Right forelimb (tissue), 1 donor: ENCODE results near the gene ZNF438.

Experiments used
- DNase-seq: peaks from one replicate; pipeline ENCODE4 v3.0.0-alpha.2; 2018

Gene ZNF438

GRCh38 chr10:30821261-30821993, 210.2 kb downstream of the ZNF438 start:
- DNase-seq: peak; percentile 32

- peak; percentile 25 for DNase-seq
Measured at GRCh38 chr10:30820261-30820991, 211.2 kb downstream of the ZNF438 start.

GRCh38 chr10:30819341-30820181, 212.1 kb downstream of the ZNF438 start:
- no peak for DNase-seq

- DNase-seq: peak; percentile 64
Measured at GRCh38 chr10:30818854-30819253, 212.8 kb downstream of the ZNF438 start.

GRCh38 chr10:30818010-30818660, 213.5 kb downstream of the ZNF438 start:
- no peak for DNase-seq

GRCh38 chr10:30817541-30817940, 214.1 kb downstream of the ZNF438 start:
- no peak for DNase-seq

GRCh38 chr10:30816820-30817171, 214.9 kb downstream of the ZNF438 start:
- no peak for DNase-seq

- no peak for DNase-seq
Measured at GRCh38 chr10:30816159-30816819, 215.4 kb downstream of the ZNF438 start.

GRCh38 chr10:30813872-30814481, 217.7 kb downstream of the ZNF438 start:
- DNase-seq: no peak

- no peak for DNase-seq
Measured at GRCh38 chr10:30812018-30812851, 219.4 kb downstream of the ZNF438 start.

GRCh38 chr10:30811276-30812017, 220.2 kb downstream of the ZNF438 start:
- no peak for DNase-seq

GRCh38 chr10:30810416-30810815, 221.2 kb downstream of the ZNF438 start:
- DNase-seq: no peak

- no peak for DNase-seq
Measured at GRCh38 chr10:30806850-30807249, 224.8 kb downstream of the ZNF438 start.

- DNase-seq: no peak
Measured at GRCh38 chr10:30805061-30805460, 226.6 kb downstream of the ZNF438 start.

- peak; percentile 59 for DNase-seq
Measured at GRCh38 chr10:30804478-30805055, 227.1 kb downstream of the ZNF438 start.

GRCh38 chr10:30803892-30804322, 227.8 kb downstream of the ZNF438 start:
- DNase-seq: peak; percentile 66

GRCh38 chr10:30803058-30803457, 228.6 kb downstream of the ZNF438 start:
- DNase-seq: no peak

GRCh38 chr10:30800368-30800767, 231.3 kb downstream of the ZNF438 start:
- DNase-seq: no peak

GRCh38 chr10:30798646-30799185, 232.9 kb downstream of the ZNF438 start:
- no peak for DNase-seq
